GM21526 (cell line): ENCODE results near the gene RLF.

Experiments used
- ATAC-seq: cut with Tn5 transposase; IDR thresholded peaks from one replicate; pipeline ENCODE4 v1.9.1; 2021; ENCODE audit warnings: moderate library complexity; ENCODE audit not compliant: unreplicated experiment, low FRiP score

RLF gene

DNA sequence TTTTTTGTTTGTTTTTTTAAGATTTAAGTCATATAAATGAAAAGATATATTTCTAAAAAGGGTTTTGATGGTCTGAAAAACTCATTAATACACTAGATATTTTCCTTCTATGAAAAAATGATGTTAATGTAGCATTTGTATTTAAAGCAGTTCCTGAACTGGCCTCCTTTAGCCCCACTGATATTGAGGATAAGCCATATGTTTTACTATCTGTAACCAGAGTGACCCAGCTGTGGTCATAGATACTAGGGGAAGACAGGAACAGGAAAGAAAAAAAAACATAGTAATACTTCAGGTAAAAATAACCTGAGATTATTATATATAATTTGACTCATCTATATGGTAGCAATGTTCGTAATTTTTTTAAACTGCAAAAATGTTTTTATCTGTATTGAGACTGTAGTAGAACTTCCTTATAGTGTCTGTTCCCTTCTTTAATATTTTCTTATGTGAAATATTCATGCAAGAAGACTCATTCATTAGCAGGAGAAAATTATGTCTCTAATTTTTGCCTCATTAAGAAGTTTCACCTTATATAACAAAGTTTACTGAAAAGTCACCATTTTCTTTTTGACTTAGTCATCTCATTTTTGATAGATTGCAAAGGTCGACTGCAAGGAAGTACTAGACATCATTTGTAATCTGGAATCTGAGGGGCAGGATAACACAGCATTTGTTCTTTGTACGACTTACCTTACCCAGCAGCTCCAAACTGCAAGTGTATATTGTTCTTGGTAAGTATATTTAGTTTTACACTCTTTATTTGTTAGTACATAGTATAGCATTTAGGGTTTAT lies 61.0 kb downstream of the RLF start:
- ATAC-seq = no peak

DNA sequence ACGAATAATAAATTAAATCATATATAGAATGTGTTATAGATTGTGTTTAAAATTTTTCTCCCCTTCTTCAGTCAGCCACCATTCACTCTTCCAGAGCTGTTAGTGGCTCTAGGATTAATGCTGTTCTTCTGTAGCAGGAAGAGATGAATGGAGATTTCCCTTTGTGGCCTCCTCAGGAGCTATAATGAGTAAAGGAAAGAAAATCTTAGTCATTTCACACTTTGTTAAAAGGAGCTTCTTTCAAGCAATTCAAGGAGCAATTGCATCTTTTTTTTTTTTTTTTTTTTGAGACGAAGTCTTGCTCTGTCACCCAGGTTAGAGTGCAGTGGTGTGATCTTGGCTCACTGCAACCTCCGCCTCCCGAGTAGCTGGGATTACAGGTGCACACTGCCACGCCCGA lies 62.9 kb downstream of the RLF start:
- no peak for ATAC-seq

DNA sequence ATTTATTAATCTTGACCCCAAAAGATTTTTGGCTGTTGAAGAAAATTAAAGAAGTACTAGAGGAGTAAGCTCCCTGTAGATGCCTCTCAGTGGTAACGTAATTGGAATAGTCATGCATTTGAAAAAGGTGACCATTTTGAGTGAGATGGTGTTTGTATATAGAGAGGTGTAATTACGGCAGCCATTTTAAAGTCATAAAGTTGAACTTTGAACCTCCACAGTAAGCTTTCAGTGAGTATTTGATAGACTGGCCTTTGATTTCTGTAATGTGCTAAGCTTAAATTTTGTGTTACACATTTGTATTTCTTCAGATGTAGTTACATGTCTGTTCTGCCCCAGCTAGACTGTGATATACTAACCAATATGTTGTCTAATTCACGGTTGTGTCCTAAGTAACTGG lies 65.0 kb downstream of the RLF start:
- no peak for ATAC-seq

DNA sequence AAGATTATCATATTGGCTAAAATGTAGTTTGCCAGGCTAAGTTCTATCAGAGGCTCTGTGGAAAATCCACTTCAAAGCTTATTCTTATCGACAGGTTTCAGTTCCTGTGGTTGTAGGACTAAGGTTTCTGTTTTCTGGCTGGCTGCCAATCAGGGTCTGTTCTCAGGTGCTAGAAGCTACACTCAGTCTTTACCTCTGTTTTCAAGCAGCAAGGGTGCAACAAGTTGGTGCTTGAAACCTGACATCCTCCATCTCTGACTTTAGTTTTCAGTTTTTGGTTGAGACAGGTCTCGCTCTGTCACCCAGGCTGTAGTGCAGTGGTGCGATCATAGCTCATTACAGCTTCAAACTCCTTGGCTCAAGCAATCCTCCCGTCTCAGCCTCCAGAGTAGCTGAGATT lies 71.3 kb downstream of the RLF start:
- ATAC-seq = peak; percentile 88

DNA sequence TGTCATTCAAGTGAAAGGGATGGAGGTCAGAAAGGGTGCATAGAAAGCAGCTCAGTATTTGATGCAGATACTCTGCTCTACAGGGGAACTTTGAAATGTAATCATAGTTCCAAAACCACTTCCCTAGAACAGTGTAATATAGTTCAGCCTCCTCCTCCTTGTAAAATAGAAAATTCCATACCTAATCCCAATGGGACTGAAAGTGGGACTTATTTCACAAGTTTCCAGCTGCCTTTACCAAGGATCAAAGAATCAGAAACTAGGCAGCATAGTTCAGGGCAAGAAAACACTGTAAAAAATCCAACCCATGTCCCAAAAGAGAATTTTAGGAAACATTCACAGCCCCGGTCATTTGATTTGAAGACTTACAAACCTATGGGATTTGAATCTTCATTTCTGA lies 78.4 kb downstream of the RLF start:
- ATAC-seq = no peak

DNA sequence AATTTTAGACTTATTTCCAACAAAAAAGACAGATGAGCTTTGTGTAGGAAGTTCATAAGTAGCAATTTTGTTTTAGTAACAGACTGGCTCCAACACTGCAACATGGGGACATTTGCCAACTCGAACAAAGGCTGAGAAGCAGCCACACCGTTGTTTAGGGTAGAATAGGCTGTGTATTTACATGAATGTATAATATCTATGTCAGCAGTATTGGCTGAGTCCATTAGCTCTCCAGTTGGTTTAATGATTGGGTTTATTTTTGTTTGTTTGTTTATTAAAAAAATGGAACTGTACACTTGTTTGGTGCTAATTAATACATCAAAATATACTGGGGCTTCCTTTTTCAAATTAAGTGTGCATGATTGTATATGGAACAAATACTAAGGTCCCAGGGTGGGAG lies 79.2 kb downstream of the RLF start:
- ATAC-seq = no peak

DNA sequence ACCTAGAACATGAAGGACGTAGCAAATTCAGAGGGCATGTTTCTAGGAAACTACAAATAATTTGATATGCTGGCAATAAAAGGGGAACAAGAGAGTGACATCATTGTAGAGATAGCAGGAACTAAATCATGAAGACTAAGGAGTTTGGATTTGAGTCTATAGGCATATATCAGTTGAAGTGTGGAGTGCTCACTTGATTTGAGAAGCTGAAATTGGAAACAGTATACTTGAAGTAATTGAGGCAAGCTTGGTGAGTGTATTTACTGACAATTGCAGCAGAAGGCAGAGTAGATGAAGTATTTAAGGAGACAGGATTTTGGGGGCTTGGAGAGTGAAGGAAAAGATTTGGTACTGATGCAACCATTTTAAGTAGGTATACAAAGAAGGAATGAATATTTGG lies 80.2 kb downstream of the RLF start:
- ATAC-seq = no peak

DNA sequence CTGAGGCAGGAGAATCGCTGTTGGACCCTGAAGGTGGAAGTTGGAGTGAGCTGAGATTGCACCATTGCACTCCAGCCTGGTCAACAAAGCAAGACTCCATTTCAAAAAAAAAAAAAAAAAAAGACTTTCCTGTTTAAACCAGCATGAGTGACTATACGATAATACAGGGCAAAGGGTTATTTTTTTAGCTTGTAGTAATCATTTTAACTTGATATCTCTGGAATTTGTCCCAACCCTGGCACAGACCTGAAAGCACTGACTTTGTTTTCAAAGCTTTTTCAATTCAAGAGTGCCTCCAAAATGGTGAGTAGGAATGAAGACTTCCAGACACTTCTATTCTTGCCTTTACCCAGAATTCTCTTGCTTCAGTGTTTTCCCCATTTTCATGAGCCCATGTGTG lies 82.2 kb downstream of the RLF start:
- ATAC-seq = no peak

DNA sequence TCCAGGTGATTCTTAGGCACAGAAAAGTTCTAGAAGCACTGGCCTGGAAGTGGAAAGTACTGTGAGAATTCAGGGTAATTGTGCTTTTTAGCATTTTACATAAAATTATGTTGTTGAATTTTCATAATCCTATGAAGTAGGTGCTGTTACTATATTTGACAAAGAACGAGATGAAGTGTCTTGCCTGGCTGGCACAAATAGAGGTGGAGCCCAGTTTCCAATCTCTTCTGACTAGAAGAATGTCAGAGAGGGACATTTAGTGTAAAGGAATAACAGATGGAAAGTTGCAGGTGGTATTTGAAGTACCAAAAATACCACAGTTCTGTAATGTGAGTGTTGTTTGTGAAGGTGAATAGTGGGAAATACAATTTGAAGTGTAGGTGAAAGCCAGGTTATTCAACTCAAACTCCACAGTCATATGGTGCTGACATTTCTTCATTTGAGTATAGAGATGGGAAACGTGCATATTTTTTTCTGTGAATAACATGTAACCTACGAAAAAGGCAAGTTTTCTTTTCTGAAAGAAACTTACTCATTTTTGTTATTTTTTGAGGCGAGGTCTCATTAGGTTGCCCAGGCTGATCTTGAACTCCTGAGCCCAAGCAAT lies 83.1 kb downstream of the RLF start:
- ATAC-seq = no peak

DNA sequence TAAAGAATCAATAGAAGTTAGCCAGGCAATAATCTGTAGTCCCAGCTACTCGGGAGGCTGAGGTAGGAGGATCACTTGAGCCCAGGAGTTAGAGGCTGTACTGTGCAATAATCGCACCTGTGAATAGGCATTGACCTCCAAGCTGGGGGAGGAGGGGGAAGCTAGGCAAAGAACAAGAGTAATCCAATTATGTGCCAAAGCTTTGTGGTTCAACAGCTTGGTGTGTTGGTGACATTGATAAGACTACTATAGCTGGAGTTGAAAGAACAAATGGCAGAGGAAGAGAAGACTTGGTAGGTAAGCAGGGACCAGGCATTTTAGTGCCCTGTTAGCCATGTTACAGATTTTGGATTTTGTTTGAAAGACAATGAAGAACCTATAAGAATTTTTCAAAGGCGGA lies 84.5 kb downstream of the RLF start:
- ATAC-seq = no peak

DNA sequence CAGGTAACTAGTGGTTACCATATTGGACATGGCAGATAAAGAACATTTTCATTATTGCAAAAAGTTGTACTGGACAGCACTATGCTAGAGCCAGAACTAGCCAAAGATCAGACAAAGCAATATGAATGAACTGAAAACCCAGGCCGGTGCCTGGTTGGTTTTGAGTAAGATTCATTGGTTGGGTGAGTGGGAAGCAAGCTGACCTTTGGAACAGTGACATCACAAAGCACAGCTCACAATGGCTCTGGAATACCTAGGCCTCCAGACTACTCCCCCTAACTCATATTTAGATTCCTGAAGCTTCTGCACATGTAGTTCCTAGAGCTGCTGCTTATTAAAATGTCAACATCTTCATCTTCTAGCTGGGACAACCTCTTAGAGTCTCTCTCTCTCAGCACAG lies 86.5 kb downstream of the RLF start, which contains the start of gene TMCO2:
Gene TMCO2 (plus strand): TSS at position 283 of the 400 bp plus-strand sequence. CDS start 57 bp downstream, at position 340.
- no peak for ATAC-seq

DNA sequence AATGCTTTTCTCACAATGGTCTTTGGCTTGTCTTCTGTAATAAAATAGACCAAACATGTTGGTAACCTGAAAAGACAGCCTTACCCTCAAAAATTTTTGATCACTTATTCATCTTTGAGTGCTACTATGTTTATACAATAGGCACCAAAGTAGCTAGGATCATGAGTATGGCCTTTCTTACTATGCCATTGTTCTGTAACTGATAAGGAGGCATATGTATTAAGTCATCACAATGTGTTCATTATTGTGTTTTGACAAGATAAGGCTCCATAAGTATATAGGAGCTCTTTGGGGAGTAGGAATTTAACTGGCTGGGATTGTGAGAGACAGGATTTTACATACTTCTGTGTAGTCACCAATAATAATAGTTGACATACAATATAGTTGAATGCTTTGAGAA lies 87.2 kb downstream of the RLF start:
- no peak for ATAC-seq

DNA sequence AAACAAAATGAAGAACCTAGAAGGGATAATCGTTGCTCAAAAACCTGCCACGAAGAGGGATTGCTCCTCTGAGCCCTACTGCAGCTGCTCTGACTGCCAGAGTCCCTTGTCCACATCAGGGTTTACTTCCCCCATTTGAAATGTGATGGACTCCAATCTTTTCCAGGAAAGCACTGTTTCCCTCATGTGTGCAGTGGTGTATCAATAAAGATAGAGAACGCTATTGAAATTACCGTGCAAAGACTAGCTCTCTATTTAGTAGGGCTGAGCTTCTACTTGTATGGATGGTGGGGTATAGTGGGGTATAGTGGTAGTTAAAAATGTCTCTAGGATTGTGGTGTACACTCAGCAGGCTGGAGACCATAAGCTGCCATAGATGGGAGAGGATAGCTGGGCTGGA lies 90.3 kb downstream of the RLF start:
- ATAC-seq = no peak

DNA sequence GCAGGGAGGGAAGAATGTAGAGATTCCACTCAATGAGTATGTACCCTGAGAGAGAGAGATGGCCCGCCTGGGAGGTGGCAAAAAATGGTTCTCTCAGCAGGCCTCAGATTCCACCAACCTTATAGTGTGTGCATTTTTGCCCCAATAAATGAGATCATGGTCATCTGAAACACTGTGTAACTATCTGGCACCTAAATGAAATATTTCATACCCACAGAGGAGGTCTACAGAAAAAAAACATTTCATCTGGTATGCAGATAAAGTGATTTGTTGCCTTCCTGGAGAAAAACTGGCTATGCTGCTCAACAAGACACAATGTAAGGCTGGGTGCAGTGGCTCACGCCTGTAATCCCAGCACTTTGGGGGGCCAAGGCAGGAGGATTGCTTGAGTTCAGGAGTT lies 91.4 kb downstream of the RLF start:
- ATAC-seq = no peak

DNA sequence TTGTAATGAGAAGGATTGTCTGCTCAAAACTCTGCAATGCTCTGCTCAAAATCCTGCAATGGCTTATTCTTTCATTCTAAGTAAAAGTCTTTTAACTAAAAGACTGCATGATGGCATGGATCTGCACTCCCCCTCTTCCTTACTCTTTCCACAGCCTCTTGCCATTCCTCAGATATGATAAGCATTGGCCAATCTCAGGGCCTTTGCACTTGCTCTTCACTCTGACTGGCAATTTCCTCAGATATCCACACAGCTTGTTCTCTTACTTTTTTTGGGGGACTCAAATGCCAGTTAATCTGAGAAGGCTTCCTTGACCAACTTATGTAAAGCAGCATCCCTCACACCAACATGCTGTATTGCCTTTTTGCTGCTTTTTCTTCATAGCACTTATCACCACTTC lies 94.0 kb downstream of the RLF start:
- no peak for ATAC-seq

DNA sequence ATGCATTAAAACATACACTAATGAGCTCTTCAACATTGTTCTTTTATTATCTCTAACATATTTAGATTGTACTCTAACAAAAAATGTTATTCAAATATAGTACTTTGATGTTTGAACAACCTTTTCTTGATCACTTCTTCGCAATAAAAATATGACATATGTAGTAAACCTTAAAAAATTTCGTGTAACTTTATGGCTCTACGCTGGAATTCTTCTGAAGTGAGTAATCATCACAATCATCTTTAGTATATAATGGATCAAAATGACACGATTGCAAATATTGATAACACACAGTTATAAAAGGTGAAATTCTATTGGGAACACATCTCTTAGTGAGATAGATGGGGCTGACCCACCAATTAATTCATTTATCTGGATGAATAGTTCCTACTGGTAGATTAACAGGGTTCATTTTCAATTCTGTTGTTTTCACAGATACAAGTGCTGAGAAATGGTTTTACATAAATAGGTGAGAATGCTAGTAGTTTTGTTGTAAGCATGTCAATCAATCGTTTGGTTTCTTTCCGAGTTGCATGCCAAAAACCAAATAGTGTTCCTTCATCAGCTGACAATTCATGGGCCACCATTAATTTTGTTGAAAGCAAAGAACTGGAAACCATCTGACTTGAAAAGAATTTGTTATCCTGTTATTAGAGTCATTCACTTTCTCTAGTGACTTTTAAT lies 95.4 kb downstream of the RLF start:
- ATAC-seq = no peak

DNA sequence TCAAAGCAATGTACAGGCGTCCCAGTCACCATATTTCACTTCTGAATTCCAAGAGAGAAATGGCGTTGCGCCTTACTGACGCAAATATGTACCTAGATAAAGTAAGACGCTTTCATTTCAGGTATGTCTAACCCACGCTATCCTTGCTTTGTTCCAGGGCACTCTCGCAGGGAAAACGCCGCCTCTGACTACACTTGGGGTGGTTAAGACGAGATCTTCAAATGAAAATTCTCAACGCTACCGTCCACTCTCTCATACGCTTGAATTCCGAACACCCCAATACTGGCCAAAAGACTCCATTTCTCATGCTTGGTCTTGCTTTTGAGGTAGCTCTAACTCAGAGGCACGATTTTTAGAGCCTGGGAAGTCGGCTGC lies 96.1 kb downstream of the RLF start:
- peak; percentile 1 for ATAC-seq

DNA sequence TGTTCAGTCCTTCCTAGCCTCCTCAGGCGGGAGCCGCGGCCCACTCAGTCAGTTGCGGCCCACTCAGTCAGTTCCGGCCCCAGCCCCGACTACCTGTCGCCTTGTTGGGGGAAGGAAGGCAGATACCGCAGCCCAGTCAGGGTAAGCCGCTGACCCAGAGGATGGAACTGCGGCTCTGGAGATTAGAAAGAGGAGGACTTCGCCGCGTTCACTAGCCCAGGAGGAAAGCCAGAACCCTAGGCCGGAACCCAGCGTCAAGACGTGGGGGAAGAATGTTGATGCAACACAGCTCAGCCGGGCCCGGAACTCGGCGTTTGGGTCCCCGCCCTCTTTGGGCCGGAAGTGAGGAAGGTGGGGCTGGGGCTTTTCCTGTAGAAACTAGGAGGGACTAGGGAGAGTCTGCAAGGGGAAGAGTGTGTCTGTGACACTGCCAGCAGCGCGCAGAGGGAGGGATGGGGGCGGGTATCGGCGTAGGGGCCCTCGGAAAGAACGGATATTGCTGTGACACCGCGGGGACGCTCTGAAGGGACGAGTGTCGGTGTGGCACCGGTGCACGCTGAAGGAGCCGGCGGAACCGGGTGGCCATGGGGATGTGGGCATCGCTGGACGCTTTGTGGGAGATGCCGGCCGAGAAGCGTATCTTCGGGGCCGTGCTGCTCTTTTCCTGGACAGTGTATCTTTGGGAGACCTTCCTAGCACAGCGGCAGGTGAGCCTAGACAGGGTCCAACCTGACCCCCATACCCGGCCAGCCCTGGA lies 96.7 kb downstream of the RLF start, which contains the start of gene ZMPSTE24:
Gene ZMPSTE24 (plus strand): TSS at position 549 of the 757 bp plus-strand sequence. CDS start 36 bp downstream, at position 585.
- ATAC-seq = peak; percentile 84

DNA sequence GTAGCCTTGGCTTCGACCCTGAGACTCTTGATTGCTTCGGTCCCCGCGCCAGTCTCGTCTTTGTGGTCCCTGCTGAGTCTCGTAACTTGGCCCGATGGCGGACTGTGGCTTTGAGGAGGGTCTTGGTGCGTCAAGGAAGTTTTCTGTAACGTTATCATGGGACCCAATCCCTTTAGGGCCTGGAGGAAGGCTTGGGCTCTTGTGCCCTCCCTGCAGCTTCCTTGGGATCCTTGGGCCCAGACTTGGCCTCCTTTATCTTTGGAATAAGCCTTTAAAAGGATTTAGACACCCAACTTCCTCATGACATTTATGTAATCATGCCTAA lies 97.2 kb downstream of the RLF start:
- no peak for ATAC-seq

DNA sequence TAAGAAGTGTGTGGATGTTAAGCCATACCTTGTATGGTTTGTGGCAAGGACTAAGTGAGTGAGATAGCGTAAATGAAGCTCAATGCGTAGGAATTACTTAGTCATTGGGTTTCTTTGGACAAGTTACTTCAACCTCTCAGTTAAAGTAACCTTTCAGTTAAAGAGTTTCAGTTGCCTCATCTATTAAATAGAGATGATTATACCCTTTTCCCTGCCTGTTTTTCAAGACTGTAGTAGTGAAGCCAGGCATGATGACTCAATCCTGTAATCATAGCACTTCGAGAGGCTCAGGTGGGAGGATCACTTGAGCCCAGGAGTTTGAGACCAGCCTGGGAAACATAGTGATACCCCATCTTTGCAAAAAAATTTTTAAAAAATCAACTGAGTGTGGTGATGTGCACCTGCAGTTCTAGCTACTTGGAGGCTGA lies 103.2 kb downstream of the RLF start:
- ATAC-seq = no peak

DNA sequence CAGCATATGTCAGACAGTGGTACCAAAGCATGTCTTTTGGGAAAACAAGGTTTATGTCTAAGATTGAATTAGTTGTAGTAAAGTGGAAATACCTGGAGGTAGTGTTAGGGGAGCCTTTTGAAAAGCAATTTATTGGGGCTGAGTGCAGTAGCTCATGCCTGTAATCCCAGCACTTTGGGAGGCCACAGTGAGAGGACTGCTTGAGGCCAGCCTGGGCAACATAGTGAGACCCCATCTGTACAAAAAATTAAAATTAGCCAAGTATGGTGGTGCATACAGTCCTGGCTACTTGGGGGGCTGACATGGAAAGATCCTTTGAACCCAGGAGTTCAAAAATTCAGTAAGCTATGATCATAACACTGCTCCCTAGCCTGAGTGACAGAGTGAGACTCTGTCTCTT lies 104.1 kb downstream of the RLF start:
- ATAC-seq = no peak
